ENCODE measurements around the gene HDAC7.

HDAC7 gene

DNA sequence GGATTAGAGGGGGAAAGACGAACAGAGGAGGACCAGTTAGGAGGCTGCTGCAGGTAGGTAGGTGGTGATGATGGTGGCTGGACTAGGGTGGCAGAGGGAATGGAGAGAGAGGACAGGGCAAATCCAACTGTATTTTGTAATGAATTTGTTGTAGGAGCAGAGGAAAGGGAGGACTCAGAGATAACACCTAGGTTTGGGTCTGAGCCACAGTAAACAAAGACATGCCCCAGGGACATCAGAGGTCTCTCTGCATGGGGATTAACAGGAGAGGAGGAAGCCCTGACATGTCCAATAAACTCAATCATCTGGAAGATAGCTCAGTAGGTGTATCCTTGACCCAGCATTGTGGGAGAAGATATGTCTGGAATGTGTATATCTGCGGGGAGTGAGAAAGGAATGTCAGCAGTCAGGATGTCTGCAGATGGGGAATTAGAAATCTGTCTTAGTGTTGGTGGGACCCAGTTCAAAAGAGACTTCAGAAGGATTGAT lies 51.3 kb downstream of the HDAC7 start:
- no peaks in the 10 kb centered on the region for H3K36me3 ChIP-seq (ENCODE audit: insufficient read depth, low read length)
- no peaks in the 10 kb centered on the region for H3K27me3 ChIP-seq (ENCODE audit: insufficient read depth, low read length, poor library complexity, severe bottlenecking)
- no peak overlapping the region for H3K9ac ChIP-seq (ENCODE audit: low read depth, low read length, poor library complexity, severe bottlenecking)
- no peaks in the 10 kb centered on the region for H3K9me3 ChIP-seq (ENCODE audit: insufficient read depth, low read depth, low read length)
- no peak overlapping the region for H3K4me3 ChIP-seq (ENCODE audit: low read length, poor library complexity, severe bottlenecking)
- no peaks in the 10 kb centered on the region for H3K79me2 ChIP-seq (ENCODE audit: insufficient read depth, low read length)
- peaks cover 29% of the 10 kb centered on the region for H3K4me1 ChIP-seq (ENCODE audit: insufficient read depth, low read length, poor library complexity, severe bottlenecking)
- no peaks in the 10 kb centered on the region for H3K9me2 ChIP-seq (replicated peaks; ENCODE audit: low read depth, low read length)
- H4K20me1 ChIP-seq (ENCODE audit: insufficient read depth, low read length, poor library complexity, severe bottlenecking) = no peaks in the 10 kb centered on the region
- TF ChIP-seq, protein P1, sequence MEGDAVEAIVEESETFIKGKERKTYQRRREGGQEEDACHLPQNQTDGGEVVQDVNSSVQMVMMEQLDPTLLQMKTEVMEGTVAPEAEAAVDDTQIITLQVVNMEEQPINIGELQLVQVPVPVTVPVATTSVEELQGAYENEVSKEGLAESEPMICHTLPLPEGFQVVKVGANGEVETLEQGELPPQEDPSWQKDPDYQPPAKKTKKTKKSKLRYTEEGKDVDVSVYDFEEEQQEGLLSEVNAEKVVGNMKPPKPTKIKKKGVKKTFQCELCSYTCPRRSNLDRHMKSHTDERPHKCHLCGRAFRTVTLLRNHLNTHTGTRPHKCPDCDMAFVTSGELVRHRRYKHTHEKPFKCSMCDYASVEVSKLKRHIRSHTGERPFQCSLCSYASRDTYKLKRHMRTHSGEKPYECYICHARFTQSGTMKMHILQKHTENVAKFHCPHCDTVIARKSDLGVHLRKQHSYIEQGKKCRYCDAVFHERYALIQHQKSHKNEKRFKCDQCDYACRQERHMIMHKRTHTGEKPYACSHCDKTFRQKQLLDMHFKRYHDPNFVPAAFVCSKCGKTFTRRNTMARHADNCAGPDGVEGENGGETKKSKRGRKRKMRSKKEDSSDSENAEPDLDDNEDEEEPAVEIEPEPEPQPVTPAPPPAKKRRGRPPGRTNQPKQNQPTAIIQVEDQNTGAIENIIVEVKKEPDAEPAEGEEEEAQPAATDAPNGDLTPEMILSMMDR (conservative IDR thresholded peaks at IDR 0.05; ENCODE audit: low read length) = no peak
- no peak for TF ChIP-seq EZH2phosphoT487 (IDR thresholded peaks at IDR 0.05; ENCODE audit: borderline replicate concordance)
- H3F3A ChIP-seq (ENCODE audit: low read depth) = no peaks in the 10 kb centered on the region; the same call in 1 of the 2 replicates
- H3K4me2 ChIP-seq (ENCODE audit: low read depth, low read length, poor library complexity, severe bottlenecking) = no peak overlapping the region
- no peak overlapping the region for H2AFZ ChIP-seq (ENCODE audit: low read length)

GRCh38 chr12:47767216-47767724 lies 52.4 kb downstream of the HDAC7 start:
- H3K4me3 ChIP-seq (ENCODE audit: low read length, poor library complexity, severe bottlenecking) = peak overlapping the region; percentile 30
- H3K9me3 ChIP-seq (ENCODE audit: insufficient read depth, low read depth, low read length) = no peaks in the 10 kb centered on the region
- no peak for TF ChIP-seq EZH2phosphoT487 (IDR thresholded peaks at IDR 0.05; ENCODE audit: borderline replicate concordance)
- TF ChIP-seq, protein P1 (conservative IDR thresholded peaks at IDR 0.05; ENCODE audit: low read length) = peak; percentile 83
- no peaks in the 10 kb centered on the region for H3K79me2 ChIP-seq (ENCODE audit: insufficient read depth, low read length)
- H3F3A ChIP-seq (ENCODE audit: low read depth) = no peaks in the 10 kb centered on the region; the same call in 1 of the 2 replicates
- no peak overlapping the region for H3K9ac ChIP-seq (ENCODE audit: low read depth, low read length, poor library complexity, severe bottlenecking)
- H4K20me1 ChIP-seq (ENCODE audit: insufficient read depth, low read length, poor library complexity, severe bottlenecking) = no peaks in the 10 kb centered on the region
- no peaks in the 10 kb centered on the region for H3K27me3 ChIP-seq (ENCODE audit: insufficient read depth, low read length, poor library complexity, severe bottlenecking)
- no peaks in the 10 kb centered on the region for H3K9me2 ChIP-seq (replicated peaks; ENCODE audit: low read depth, low read length)
- H3K4me1 ChIP-seq (ENCODE audit: insufficient read depth, low read length, poor library complexity, severe bottlenecking) = peaks cover 38% of the 10 kb centered on the region
- peak overlapping the region; percentile 62 for H3K4me2 ChIP-seq (ENCODE audit: low read depth, low read length, poor library complexity, severe bottlenecking)
- H2AFZ ChIP-seq (ENCODE audit: low read length) = no peak overlapping the region
- no peaks in the 10 kb centered on the region for H3K36me3 ChIP-seq (ENCODE audit: insufficient read depth, low read length)

DNA sequence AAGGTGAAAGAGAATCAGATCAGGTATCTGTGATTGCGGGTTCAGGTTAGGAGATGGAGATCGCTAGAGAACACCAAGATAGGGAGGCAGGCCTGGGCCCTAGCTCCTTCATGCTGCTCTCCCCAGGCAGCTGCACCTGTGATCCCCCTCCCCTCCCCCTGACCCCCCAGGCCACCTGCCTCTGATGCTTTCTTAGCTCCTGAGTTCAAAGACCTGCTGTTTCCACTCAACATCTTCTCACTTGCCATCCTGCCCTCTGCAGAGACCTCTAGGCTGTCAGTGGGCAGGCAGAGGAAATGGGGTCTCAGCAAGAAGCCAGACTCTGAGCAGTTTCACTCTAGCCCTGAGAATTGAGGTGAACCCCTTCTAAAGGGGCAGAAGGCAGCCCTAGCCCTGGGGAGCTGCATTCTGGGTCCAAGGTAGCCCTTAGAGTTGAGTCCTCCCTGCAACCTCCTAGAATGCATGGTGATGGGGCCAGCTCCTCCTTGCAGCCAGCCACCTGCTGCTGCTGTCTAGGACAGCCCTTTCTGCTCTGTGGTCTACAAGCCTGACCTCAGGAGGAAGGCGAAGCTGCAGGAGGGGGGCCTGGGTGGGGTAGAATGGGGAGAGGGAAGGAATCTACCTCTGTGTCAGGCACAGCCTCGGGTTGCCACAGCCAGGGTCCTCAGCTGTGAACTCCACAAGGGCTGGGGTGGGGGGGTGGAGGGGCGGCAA lies 53.0 kb downstream of the HDAC7 start:
- H3K4me2 ChIP-seq (ENCODE audit: low read depth, low read length, poor library complexity, severe bottlenecking) = peak overlapping the region; percentile 62
- H3K79me2 ChIP-seq (ENCODE audit: insufficient read depth, low read length) = no peaks in the 10 kb centered on the region
- H3K9me3 ChIP-seq (ENCODE audit: insufficient read depth, low read depth, low read length) = no peaks in the 10 kb centered on the region
- H2AFZ ChIP-seq (ENCODE audit: low read length) = no peak overlapping the region
- H3K36me3 ChIP-seq (ENCODE audit: insufficient read depth, low read length) = no peaks in the 10 kb centered on the region
- H3K27me3 ChIP-seq (ENCODE audit: insufficient read depth, low read length, poor library complexity, severe bottlenecking) = no peaks in the 10 kb centered on the region
- no peaks in the 10 kb centered on the region; the same call in 1 of the 2 replicates for H3F3A ChIP-seq (ENCODE audit: low read depth)
- no peaks in the 10 kb centered on the region for H3K9me2 ChIP-seq (replicated peaks; ENCODE audit: low read depth, low read length)
- H4K20me1 ChIP-seq (ENCODE audit: insufficient read depth, low read length, poor library complexity, severe bottlenecking) = no peaks in the 10 kb centered on the region
- peaks cover 44% of the 10 kb centered on the region for H3K4me1 ChIP-seq (ENCODE audit: insufficient read depth, low read length, poor library complexity, severe bottlenecking)
- peak overlapping the region; percentile 30 for H3K4me3 ChIP-seq (ENCODE audit: low read length, poor library complexity, severe bottlenecking)
- TF ChIP-seq EZH2phosphoT487 (IDR thresholded peaks at IDR 0.05; ENCODE audit: borderline replicate concordance) = no peak
- TF ChIP-seq, protein P1 (conservative IDR thresholded peaks at IDR 0.05; ENCODE audit: low read length) = no peak
- no peak overlapping the region for H3K9ac ChIP-seq (ENCODE audit: low read depth, low read length, poor library complexity, severe bottlenecking)
